Astrocyte of the spinal cord (primary cell): ENCODE results near the gene TUBA8.
A peak's percentile ranks its signal among the peaks of the same experiment; 100 is the strongest.

ENCODE experiments used
- DNase-seq: peaks from one replicate; pipeline ENCODE4 v3.0.0; 2011; ENCODE audit warnings: low read depth, low spot score
- H3K4me3 ChIP-seq: 2 replicates; pipeline ENCODE4 v1.5.1; 2011; ENCODE audit warnings: low read depth, mild to moderate bottlenecking, low read length, moderate library complexity
- in situ Hi-C: cut with HindIII; loops from 2 replicates; pipeline ENCODE4 v1.10.0; 2017; ENCODE audit warnings: low sequenced_read_pairs
- TF ChIP-seq, protein P1 (sequence below): IDR thresholded peaks from 2 replicates; pipeline ENCODE4 v1.5.1; 2012; ENCODE audit warnings: low read depth, mild to moderate bottlenecking, low read length, inconsistent platforms

The TUBA8 gene

DNA sequence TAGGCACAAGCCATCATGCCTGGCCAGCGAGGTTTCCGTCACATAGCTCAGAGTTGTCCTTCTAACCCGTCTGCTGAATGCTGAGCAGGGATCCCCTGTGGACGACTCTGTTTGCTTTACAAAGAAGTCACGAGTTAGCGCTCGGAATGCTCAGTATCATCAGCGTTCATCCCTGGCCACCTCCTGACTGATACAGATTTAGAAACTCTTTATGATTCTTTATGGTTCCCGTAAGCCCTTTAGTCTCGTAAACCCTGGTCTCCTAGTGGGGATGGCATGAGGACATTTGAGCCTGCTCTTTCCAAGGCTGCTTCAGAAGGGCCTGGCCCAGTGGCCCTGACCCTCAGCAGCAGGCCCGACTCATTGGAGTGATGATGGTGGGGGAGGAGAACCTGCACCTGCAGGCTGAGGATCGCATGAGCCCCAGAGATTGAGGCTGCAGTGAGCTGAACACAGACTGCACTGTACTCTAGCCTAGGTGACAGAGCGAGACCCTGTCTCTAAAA, 23.2 kb upstream of the TUBA8 start:
- in situ Hi-C loops = no loop called here
- TF ChIP-seq, protein P1, sequence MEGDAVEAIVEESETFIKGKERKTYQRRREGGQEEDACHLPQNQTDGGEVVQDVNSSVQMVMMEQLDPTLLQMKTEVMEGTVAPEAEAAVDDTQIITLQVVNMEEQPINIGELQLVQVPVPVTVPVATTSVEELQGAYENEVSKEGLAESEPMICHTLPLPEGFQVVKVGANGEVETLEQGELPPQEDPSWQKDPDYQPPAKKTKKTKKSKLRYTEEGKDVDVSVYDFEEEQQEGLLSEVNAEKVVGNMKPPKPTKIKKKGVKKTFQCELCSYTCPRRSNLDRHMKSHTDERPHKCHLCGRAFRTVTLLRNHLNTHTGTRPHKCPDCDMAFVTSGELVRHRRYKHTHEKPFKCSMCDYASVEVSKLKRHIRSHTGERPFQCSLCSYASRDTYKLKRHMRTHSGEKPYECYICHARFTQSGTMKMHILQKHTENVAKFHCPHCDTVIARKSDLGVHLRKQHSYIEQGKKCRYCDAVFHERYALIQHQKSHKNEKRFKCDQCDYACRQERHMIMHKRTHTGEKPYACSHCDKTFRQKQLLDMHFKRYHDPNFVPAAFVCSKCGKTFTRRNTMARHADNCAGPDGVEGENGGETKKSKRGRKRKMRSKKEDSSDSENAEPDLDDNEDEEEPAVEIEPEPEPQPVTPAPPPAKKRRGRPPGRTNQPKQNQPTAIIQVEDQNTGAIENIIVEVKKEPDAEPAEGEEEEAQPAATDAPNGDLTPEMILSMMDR = no peak
- no peak overlapping the region for H3K4me3 ChIP-seq
- no peak for DNase-seq

DNA sequence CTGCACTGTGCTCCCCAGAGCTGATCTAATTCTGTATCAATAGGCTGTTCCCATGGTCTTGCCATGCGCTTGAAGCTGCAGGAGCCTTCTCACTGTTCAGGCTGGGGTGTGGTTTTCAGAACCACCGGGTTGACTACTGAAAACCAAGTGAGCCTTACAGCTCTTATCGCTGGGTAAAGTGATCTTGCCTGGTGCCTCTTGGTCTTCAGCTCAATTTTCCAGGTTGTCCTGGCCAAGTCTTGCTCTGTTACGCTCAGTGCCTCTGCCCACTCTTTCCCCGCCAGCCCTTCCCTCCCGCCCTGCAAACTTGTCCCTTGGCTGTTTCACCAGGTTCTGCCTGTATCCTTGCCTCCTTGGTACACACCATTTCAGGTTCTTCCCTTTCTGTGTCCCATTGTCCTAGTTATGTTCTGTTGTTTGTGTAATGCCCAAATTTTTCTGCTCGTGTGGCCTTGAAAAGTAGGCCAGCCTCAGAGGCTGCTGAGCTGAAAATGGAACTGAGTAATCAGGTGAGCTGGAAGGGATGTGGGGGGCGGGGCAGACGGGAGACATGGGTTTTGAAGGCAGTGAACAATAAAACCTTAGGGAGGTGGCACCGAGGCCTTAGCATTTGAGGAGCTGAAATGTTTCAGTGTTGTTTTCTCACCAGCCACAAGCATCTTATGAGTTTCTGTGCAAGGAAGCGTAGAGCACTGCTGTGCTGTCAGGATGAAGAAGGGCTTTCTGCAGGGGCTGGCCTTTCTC, 21.6 kb upstream of the TUBA8 start:
- TF ChIP-seq, protein P1 = no peak
- DNase-seq = no peak

DNA sequence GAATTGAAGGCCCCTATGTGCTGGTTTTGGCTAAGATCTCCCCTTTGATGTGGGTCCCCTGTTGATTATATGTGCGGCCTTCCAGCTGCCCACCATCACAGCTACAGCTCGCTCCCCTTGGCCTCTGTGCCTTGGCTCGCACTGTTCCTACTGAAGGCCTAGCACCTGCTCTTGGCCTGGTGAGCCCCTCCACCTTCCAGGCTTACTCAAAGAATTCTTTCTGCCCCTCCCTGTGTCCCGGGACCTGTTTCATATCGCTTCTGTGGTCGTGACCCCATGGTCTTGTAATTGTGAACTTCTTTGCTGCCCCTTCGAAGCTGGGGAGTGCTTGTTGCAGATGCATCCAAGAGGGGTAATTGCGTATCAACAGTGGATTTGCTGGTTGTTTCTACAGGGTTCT, 20.3 kb upstream of the TUBA8 start:
- DNase-seq = no peak
- H3K4me3 ChIP-seq = no peak overlapping the region
- TF ChIP-seq, protein P1 = no peak
- in situ Hi-C loops = no loop called here

More for the DNA sequence above, 21.6 kb upstream of the TUBA8 start:
- in situ Hi-C loops = no loop called here
- H3K4me3 ChIP-seq = no peak overlapping the region

DNA sequence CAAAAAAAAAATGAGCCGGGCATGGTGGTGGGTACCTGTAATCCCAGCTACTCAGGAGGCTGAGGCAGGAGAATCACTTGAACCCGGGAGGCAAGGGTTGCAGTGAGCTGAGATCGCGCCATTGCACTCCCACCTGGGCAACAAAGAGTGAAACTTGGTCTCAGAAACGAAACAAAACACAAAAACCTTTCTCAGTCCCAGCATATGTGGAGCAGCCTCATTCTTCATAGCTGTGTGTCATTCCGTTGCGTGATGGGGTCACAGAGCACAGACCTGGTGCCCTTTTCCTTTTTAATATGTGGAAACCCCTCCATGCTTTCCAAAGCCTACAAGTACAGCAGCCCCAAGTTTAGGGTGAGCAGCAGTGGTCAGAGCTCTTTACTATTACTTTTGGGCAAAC, 19.1 kb upstream of the TUBA8 start:
- H3K4me3 ChIP-seq = no peak overlapping the region
- in situ Hi-C loops = no loop called here

DNA sequence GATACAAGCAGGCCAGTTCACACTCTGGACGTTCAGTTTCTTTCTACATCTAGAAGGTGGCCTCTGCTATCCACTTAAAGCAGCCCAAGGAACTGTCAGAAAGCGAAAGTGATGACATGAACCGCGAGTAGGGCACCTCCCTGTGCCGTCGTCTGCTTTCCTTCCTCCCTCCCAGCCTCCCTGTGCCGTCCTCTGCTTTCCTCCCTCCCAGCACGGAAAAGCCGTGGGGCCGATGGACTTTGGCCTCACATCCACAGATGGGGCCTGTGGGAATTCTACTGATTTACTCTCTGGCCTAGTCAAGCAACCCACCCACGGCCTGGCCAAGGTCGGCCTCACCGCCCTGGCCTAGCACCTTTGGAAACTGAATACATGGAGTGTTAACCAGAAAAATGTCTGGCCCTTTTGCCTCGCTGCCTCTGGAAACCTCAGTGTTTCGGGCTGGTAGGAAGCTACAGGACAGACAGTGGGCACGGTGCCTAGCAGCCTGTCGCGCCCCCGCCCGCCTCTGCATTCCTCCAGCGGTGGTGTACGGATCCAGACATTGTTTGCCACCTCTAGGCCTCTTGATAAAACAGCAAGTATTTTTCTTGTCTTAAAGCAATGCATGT, 18.6 kb upstream of the TUBA8 start:
- peak; percentile 33 for DNase-seq
- TF ChIP-seq, protein P1 = no peak
- no peak overlapping the region for H3K4me3 ChIP-seq
- in situ Hi-C loops = no loop called here

More for the DNA sequence above, 19.1 kb upstream of the TUBA8 start:
- no peak for DNase-seq
- TF ChIP-seq, protein P1 = no peak

DNA sequence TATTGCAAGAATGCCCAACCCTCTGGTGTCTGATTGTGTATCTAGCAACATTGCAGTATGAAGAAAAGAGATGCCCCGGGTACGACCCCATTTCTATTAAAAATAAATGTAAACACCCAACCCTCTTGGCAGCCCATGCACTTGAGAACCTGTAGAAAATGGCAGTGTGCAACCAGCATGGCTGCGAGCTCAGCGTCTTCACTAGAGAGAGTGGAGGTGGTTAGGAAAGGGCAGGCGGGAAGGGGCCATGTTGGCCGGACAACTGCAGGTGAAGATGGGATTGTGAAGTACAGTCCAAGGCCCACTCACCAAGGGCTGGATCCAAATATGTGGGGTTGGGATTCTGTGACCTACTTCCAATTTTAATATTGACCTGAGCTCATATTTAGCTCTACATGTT, 16.9 kb upstream of the TUBA8 start:
- no peak for DNase-seq
- H3K4me3 ChIP-seq = no peak overlapping the region
- TF ChIP-seq, protein P1 = no peak
- in situ Hi-C loops = no loop called here
